Non-pigmented ciliary epithelial cell (primary cell): ENCODE results near the gene L3MBTL4.
"Not testable (repeated sequence)": the region's sequence is repeated elsewhere in the genome, so short reads cannot be mapped to it uniquely, and the experiment has no call there.

Source experiments
- DNase-seq: peaks from one replicate; pipeline ENCODE4 v3.0.0-alpha.2; 2010; ENCODE audit warnings: low read depth

Gene L3MBTL4

DNA sequence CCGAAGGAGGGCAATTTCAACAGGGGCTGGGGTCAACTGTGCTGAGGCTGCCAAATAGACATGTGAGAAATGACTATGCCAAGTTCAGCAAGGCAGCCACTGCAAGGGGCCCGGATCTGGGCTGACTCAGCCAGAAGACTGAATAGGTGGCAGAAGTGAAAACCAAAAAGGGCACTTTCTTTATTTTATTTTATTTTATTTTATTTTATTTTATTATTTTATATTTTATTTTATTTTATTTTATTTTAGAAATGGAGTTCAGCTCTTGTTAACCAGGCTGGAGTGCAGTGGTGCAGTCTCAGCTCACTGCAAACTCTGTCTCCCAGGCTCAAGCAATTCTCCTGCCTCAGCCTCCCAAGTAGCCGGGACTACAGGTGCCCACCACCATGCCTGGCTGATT, 228.9 kb downstream of the L3MBTL4 start:
- DNase-seq, result not testable (repeated sequence)

DNA sequence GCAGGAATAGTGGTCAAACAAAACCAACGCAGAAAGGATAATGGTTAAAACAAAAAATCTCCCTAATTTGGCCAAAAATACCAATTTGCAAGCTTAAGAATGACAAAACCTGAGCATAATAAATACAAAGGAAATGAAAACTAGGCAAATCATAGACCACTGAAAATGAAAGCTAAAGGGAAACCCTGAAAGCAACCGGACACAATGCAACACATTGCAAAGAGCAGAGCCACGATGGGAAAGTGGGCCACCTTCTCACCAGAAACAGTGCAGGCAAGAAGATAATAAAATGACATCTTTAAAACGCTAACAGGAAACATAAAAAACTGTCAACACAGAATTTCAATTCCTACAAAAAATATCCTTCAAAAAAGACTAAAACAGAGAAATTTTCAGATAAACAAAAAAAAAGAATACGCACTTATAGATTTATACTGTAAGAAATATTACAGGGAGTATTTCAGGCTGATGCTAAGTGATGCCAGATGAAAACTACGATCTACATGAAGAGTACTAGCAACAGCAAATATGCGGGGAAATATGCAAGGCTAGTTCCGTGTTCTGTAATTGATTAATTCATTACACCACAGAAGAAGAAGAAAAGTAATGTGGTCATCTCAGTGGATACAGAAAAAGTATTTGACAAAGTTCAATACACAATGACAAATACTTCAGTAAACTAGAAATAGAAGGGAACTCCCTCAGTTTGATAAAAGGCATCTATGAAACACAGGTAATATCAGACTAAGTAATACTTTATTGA, 239.5 kb downstream of the L3MBTL4 start:
- no peak for DNase-seq

DNA sequence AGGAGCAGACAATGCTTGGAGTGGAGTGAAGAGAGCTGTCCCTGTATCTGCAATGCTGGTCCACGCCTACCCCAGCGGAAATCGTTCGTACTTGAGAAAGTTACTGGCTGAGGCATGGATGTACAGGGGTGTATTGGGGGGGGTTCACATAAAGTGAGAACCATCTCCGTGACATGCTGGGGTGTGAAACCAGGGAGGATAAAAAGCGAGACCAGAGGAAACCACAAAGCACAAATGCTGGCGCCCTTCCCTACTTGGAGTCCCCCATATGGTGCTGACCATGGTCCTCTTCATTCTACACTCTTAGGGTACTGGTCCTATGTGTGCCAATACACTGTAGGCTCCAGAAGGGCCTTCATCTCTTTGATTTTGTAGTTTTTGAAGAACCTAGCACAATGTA, 244.1 kb downstream of the L3MBTL4 start:
- DNase-seq, result no peak

DNA sequence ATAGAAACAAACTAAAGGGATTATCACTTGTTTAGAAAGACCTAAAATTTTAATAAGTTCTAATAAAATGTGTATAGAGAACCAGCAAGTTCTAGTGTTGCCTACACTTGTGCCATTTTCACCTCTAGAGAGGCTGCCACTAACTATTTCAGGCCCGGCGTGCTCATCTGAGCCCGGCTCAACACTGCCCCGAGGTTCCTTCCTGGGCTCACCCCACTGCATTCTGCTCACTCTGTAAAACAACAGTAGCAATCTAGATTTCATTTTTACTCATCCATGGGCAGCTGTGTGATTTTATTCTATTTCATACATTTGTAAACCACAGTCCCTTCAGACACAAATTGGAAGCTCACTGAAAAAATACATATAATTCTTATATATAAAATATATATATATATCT, 253.2 kb downstream of the L3MBTL4 start:
- no peak for DNase-seq

DNA sequence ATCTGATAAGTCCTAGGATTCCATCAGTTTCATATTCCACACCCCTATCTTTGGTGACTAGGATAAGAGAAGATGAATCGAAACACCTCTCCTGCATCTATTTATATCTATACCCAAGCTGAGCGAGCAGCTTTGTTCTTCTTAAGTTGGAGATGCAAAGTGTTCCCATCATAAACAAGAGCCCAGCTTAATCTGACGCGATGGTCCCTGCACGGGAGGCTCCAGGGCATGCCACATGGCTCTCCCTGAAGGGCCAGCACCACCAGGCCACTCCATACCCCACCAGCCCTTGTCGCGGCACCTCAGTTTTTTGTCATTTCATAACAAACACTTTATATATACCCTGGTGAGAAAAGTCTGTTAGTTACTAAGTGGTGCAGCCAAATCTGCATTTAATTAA, 255.3 kb downstream of the L3MBTL4 start:
- DNase-seq, result no peak

DNA sequence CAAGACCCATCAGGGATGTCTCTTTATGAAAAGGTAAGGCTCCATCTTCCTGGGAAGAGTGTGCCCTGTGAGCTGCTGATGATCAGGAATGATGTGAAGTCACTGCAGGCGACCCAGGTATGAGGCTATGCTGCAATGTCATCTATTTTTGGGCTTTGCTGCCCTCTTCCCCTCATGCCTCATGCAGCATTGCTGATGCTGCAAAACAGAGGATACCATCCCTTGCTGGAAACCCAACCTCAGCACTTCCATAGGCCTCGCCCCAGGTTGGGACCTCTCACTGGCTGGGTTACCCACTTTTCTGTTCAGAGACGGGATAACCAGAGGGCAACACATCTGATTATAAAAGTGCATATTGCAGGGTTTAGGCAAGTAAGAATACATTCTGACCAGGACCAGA, 255.8 kb downstream of the L3MBTL4 start:
- no peak for DNase-seq

DNA sequence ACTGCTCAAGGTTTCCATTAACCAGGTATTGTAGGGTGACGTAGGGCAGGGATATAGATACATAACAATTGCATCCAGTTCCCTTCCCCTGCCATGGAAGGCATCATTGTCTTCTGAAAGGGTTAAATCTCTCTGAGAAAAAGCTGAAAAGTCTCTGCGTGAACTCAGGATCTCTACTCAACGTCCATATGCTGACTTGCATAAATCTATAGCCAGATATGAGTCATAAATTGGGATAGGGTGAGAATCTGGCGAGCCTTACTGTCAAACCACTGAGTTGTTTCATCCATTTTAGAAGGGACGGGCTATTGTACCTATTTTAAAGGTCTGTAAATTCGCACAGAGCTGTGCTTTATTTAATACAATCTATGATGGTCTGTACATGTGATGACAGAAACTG, 258.3 kb downstream of the L3MBTL4 start:
- DNase-seq, result no peak

DNA sequence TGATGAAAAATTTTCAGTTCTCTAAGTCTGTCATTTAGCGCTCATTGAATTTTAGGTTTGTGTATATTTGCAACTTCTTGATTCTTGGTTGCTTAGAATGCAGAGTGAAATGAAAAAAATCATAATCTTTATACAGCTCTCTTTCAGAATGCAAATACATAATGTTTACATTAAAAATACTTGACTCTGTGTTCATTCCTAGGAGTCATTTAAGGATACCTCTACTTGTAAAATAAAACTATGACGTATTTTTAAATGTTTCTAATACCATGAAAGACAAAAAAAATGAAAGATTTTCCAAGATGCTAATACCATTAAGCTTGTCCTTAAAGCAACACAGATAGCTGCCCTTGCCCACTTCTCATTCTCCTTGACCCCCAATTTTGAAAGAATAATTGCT, 259.0 kb downstream of the L3MBTL4 start:
- DNase-seq, result no peak

DNA sequence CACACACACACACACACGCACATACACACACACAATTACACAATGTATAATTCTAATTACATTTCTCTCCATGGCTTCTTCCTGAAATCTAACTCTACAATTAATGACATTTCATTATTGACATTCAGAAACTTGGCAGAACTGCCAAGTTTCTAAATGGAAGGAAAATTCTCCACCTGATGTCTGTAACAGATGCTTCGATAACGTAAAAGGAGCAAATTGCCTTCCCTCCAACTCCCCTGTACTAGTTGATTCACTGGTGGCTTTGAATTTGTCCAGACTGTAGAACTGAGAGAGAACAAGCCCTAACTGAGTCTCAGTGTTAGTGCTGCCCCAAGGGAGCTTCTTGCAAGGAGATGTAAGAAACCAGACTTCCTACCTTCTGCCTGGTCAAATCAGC, 264.3 kb downstream of the L3MBTL4 start:
- DNase-seq, result no peak

DNA sequence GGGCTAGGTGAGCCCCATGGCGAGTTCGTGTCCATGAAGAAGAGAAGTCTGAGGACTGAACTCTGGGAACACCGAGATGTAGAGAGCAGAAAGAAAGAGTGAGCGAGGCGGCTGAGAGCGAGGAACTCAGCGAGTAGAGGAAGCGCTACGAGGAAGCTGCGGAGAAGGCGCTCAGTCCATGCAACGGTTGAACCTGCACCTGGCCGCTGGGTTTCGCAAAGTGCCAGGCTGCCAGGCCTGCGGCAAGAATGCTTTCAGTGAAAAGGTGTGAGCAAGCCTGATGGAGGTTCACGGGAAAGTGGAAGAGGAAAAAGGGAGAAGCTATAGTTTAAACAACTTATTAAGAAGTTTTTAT, 268.4 kb downstream of the L3MBTL4 start:
- no peak for DNase-seq

DNA sequence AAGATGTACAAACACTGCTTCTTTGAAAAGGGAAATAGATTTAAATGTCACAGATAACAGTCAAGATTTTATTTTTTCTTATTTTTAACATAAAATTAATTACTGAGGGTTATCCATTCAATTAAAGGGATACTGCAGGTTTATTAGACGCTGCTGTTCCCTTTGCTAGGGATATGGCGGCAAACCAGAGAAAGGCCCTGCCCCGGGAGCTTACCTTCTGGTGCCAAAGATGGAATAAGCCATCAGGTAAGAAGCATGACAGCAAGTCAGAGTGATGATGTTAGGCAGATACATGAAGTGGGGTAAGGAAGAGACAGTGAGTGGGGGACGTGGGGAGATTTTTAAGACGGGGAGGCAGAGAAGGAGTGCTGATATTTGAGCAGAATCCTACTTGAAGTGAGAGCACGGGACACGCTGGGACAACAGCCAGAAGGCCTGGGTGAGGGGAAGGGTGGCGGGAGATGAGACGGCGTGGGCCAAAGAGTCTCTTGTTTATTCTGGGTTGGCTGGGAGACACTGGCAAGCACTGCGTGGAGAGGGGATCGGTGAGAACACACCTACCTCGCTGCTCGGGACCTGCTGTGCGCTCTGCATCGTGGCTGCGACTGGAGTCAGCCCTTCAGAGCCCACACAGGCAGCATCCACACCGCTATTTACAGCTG, 268.9 kb downstream of the L3MBTL4 start:
- DNase-seq, result no peak

DNA sequence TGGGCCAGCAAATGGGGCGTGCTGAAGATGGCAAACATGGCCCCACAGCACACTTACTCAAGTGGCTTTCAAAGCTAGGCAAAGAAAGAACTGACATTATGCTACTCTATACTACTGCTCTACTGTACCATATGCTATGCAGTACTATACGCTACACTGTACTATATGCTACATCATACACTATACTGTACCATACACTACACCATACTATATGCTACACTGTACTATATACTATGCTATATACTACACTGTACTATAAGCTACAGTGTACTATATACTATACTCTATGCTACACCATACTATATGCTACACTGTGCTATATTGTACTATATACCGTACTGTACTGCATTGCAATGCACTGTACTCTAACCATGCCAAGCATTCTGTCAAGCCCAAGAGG, 275.7 kb downstream of the L3MBTL4 start:
- DNase-seq, result no peak

DNA sequence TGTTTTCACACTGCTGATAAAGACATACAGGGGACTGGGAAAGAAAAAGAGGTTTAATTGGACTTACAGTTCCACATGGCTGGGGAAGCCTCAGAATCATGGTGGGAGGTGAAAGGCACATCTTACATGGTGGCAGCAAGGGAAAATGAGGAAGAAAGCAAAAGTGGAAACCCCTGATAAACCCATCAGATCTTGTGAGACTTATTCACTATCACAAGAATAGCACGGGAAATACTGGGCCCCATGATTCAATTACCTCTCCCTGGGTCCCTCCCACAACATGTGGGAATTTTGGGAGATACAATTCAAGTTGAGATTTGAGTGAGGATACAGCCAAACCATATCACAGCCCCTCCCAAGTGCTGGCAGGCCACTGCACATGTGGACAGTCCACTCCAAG, 278.8 kb downstream of the L3MBTL4 start:
- not testable (repeated sequence) for DNase-seq

DNA sequence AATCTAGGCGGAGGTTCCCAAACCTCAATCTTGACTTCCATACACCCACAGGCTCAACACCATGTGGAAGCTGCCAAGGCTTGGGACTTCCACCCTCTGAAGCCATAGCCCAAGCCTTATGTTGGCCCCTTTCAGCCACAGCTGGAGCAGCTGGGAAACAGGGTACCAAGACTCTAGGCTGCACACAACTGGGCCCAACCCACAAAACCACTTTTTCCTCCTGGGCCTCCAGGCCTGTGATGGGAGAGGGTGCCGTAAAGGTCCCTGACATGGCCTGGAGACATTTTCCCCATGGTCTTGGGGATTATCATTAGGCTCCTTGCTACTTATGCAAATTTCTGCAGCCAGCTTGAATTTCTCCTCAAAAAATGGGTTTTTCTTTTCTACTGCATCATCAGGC, 279.7 kb downstream of the L3MBTL4 start:
- not testable (repeated sequence) for DNase-seq

DNA sequence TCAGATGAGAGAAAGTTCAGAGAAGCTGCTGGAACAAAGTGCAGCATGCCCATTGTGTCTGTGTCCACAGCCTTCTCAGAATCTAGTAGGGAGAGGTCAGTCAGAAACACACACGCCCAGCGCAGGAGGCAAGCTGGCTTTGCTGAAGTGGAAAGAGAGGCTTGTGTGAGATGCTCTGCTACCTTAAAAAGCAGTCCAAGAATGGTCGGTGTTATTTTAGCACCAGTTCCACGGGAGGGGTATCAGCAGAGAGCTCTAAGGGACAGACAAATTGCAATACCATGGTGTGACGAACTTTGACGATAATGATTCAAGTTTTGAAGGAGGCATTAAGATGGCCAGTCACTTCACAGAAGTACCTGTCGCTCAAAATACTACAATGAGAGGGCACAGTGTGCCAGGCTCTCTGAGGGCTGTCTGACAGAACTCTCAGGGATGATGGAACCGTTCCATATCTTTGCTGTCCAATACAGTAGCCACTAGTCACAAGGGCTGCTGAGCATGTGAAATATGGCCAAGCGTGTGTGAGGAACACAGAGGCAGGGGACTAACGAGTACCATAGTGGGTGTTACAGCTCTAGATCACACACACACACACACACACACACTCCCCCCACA, 281.9 kb downstream of the L3MBTL4 start:
- DNase-seq, result no peak

DNA sequence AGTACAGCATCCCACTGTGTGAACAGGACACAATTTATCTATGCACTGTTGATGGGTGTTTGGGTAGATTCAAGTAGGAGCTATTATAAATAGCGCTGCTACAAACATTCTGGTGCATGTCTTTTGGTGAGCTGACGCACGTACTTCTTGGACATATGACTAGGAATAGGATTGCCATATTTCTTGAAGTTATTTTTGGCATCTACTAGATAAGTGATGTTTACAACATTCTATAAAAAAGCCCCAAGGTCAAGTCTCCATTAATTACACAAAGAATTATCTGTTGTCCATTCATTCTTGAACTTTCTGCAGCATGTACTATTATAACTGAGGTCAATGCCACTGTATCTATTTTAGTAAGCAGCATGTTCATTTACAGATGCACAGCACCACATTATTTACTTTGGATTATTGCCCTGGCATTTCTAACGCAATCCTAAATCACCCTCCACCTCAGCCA, 293.9 kb downstream of the L3MBTL4 start:
- no peak for DNase-seq

DNA sequence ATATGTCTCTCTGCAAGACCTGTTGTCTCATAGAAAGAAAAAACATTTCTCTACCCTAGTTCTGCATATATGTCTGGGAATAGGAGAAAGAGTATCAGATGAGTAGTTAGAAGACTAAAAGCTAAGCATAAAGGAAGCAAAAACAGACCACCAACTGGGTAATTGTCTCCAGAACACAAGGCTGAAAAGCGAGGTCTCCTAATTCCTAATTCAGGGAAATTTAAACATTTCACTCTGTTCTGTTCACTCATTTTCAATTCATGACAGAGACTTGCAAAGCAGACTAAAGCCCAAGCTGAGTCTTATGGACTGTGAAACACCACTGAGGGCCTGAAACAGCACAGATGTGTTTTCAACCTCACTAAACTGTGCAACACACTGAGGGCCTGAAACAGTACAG, 294.9 kb downstream of the L3MBTL4 start:
- no peak for DNase-seq

DNA sequence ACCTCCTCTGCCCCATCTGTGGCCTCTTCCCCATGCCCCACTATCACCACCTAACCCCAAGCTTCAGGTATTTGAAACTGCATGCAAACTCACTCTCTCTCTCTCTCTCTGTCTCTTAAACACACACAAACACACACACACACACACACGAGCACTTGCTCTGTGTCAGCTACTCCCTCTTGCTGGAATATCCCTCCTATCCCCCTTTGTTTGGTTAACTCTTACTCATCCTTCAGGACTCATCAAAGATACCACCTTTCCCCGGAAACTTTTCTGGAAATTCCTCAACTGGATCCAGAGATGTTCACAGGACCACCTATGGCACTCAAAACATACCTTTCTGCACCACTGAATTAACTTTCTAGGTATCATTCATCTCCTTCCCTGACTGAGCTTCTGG, 296.6 kb downstream of the L3MBTL4 start:
- DNase-seq, result no peak

DNA sequence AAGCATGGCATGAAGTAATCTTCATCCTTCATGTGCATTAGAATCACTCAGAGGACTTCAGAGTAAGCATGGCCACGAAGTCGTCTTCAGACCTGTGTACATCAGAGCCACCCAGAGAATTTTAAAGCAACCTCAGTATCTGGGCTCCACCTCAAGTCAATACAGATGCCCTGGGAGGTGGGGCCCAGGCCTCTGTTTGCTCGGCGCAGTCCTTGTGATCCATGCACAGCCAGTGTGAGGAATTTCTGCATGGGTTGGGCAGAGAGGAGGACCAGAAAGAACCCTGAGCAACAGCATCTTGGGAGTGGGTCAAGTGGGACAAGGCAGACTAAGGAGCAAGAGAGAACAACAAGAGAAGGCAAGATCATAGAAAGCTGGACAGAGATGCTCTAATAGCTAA, 299.0 kb downstream of the L3MBTL4 start:
- DNase-seq, result no peak

DNA sequence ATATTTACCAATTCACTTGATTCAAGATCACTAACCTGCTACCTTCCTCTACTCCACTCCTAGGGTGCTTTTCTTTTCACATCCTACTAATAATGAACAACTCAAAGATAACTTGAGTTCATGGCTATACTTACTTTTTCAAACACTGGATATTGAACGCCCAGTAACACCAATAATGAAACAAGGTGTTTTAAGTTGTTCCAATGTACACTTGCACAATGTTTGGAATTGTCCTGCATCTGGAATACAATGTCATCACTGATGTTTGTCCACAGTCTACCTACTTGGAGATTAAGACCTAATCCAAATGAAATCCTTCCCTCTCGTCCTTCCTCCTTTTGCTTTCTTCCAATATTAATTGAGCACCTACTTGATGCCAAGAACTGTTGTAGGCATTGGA, 301.1 kb downstream of the L3MBTL4 start:
- DNase-seq, result no peak

DNA sequence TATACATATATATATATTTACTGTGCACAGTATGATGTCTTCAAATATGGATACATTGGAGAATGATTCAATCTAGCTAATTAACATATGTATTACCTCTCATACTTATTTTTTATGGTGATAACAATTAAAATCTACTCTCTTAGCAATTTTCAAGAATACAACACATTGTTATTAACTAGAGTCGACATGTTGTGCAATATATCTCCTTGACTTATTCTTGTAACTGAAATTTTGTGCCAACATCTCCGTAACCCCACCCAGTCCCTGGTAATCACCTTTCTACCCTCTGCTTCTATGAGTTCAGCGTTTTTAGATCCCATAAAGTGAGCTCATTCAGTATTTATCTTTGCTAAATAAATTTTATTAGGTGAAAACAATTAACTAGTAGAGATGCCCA, 303.0 kb downstream of the L3MBTL4 start:
- no peak for DNase-seq

DNA sequence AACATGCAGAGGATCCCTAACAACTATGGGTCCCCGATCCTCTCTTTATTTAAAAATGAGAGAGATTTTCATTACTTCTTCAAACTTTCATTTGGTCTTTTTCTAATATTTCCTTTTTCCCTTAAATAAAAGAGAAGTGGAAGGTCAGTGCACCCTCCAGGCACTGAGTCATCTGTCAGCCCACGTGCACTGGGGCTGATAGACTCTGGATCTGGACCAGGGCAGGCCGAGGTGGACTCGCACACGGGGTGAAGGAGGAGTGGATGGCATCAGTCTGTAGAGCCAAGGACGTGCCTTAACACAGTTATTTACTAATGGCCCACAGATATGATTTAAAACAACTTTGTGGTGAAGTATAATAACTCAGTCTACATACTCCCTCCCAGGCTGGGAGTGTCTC, 305.0 kb downstream of the L3MBTL4 start:
- no peak for DNase-seq

DNA sequence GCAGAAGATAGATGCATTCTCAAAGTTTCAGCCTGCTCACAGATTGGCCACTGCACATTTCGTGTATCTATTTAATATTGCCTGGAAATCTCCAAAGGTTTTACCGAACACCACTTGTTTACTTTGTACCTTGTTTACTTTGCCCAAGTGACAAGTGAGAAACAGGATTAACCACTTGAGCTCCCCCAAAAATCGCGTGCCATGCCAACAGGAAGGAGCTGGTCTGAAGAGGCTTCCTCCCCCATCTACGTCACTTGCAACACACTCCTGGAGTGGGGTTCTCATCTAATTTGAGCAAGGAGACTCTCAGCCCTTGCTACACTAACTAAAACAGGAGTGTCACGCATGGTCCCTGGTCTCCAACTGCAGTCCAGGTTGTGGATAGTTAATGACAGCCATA, 306.9 kb downstream of the L3MBTL4 start:
- no peak for DNase-seq
